T47D (cell line): ENCODE results near the gene KRT74.

ENCODE experiments used
- DNase-seq, 2 experiments: peaks; one replicate each; pipeline versions ENCODE4 v3.0.0 to v3.0.0-alpha.2; 2011 to 2012; ENCODE audit warnings: low read depth in 1 of 2, low spot score in 1 of 2
- JUND ChIP-seq: IDR thresholded peaks from 2 replicates; pipeline ENCODE4 v1.6.1; 2012; ENCODE audit warnings: low read depth
- in situ Hi-C: cut with HindIII; loops from 2 replicates; pipeline ENCODE4 v1.10.0; 2016; ENCODE audit warnings: low sequenced_read_pairs, low pct_unique_long_range_greater_than_20kb

The KRT74 gene

DNA sequence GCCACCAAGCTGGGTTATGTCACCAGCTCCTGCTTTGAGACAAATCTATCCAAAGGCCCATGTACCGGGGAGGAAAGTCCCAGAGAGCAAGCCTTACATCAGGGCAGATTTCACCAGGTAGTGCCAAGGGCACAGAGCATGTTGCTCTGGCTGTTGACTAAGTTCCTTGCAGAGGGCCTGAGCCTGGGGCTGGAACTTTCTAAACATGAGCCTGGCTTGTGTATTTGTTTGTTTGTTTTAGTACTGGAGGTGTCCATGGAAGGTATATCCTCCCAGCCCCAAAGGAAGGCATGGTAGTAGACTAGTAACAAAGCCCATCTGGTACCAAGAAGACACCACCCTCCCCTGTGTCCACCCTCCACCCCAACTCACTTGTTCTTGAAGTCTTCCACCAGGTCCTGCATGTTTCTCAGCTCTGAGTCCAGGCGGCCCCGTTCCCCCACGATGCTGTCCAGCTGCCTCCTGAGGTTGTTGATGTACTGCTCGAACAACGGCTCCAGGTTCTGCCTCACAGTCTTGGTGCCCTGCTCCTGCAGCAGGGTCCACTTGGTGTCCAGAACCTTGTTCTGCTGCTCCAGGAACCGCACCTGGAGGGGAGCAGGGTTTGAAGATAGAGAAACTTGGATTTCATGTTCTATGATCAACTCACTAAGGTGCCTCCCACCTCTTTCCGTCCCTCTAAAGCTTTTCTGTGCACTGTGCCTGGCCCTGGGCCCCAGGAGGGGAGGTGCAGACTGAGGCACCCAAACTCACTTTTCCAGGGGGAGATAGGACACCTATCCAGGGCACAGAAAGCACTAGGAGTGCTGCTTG lies 54.9 kb downstream of the KRT74 start:
- no peak for TF ChIP-seq JUND
- in situ Hi-C loops: no loop called here
- DNase-seq: no peak

DNA sequence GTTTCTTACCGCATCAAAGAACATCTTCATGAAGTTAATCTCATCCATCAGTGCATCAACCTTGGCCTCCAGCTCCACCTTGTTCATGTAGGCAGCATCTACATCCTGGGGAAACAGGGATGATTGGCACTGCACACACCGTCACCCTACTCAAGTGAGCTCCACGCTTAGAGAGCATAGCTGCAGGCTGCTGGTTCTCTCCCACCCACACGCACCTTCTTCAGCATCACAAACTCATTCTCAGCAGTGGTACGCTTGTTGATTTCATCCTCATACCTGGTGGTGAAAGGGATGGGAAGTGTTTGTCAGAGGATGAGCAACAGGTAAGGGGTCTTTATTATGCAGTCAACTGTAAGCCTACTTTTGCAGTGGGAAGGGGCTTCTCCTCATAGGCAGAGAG lies 55.8 kb downstream of the KRT74 start:
- in situ Hi-C loops: no loop called here
- no peak for DNase-seq
- no peak for TF ChIP-seq JUND

DNA sequence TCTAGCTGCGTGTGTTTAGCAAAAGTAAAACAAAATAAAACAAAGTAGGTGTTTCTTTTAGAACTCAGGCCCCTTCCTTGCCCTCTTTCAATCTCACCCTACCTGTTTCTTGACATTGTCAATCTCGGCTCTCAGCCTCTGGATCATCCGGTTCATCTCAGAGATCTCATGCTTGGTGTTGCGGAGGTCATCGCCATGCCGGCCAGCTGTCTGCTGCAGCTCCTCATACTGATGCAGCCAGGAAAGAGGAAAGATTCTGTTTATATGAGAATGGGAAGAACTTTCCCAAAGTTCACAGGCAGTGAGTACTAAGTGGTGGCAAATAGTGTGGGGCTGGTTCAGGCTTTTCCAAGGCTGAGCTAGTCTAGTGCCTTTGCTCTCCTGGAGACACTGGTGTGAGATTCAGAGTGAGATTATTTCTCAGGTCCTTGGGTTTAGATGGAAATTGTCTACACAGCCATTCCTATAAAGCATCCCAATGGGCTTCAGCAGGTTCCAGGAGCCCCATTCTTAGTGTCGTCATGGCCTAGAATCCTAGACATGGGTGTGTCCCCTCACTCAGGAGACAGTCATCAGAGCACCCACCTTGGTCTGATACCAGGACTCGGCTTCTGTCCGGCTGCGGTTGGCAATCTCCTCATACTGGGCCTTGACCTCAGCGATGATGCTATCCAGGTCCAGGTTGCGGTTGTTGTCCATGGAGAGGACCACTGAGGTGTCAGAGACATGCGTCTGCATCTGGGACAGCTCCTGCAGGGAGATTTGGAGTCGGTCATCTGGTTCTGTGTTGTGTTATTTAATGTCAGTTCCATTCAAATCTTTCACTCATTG lies 56.4 kb downstream of the KRT74 start:
- no peak for DNase-seq
- no peak for TF ChIP-seq JUND
- in situ Hi-C loops: no loop called here

DNA sequence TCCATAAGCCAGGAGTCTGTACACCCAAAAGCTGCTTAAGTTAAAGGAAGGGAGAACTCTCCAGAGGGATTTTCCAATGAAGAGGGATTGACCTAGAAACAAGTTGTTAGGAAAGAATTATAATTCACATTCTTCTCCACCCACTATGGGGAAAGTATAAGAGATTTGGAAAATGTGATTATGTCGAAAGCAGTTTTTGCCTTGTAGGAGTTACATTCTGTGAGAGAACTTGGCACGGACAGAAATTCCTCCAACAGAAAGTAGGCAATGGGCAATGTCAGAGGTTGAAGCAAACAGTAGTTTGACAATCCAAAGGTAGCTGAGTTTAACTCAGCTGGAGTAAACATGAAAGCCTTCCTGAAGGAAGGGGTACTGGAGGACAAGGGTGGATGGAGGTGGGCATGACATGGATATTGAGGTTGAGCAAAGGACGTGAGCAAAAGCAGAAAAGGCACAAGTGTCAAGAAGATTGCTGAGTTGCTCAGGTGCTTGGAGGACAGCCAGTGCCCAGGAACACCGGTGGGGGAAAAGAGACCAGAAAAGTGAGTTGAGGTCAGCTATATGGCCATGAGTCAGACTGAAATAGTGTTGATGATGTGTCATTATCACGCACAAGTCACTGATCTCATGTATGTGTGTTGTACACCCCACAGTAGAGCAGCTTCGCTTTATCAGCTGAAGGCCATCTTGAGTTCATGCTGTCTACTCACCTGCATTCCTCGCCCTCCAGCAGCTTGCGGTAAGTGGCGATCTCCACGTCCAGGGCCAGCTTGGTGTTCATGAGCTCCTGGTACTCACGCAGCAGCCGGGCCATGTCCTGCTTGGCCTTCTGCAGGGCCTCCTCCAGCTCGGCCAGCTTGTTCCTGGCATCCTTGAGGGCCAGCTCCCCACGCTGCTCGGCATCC lies 57.5 kb downstream of the KRT74 start:
- no peak for DNase-seq
- in situ Hi-C loops: no loop called here
- TF ChIP-seq JUND: no peak
